H1 (cell line): ENCODE measurements around the gene GALNT2. TPM values are rescaled to one million over a fixed set of nuclear protein-coding genes. Genes with fewer than 3 reads are reported as not detected.
A peak's percentile ranks its signal among the peaks of the same experiment; 100 is the strongest.

Source experiments
- CTCF ChIA-PET: fragments of 300-600 bp; sonication (Branson Sonifier 250); formaldehyde crosslinking; loops from one replicate; lab custom pipeline; 2021; ENCODE audit not compliant: partially characterized antibody; lab: Charles Lee
- POLR2A ChIA-PET: fragments of 300-600 bp; sonication (Branson Sonifier 250); formaldehyde crosslinking; loops from one replicate; lab custom pipeline; 2021; ENCODE audit warnings: inconsistent platforms; ENCODE audit not compliant: partially characterized antibody; lab: Charles Lee
- DNase-seq, 2 experiments: peaks; one replicate each; pipeline versions ENCODE4 v3.0.0 to v3.0.0-alpha.2; 2010 to 2022; ENCODE audit warnings: low spot score in 2 of 2, low read depth in 1 of 2, mixed read lengths in 1 of 2
- FAIRE-seq: peaks from 2 replicates; lab custom pipeline; 2011; peaks lifted over from hg19 to GRCh38; lab: Jason Lieb, UNC
- H2AFZ ChIP-seq: 2 replicates; pipeline ENCODE4 v1.8.1; 2012; ENCODE audit warnings: low read length, inconsistent platforms
- H2AK5ac ChIP-seq: 2 replicates; pipeline ENCODE4 v1.6.1; 2013; ENCODE audit warnings: low read depth, low read length
- H2BK120ac ChIP-seq: replicated peaks from 2 replicates; pipeline ENCODE3; 2013; ENCODE audit warnings: low read depth, low read length, inconsistent platforms
- H2BK12ac ChIP-seq: 2 replicates; pipeline ENCODE4 v1.6.1; 2013; ENCODE audit warnings: low read depth, low read length
- H2BK15ac ChIP-seq: 2 replicates; pipeline ENCODE4 v1.6.1; 2013; ENCODE audit warnings: low read length
- H2BK20ac ChIP-seq: 2 replicates; pipeline ENCODE4 v1.6.1; 2013; ENCODE audit warnings: low read length
- H2BK5ac ChIP-seq: 2 replicates; pipeline ENCODE4 v1.6.1; 2013; ENCODE audit warnings: low read depth, low read length
- H3K14ac ChIP-seq: 2 replicates; pipeline ENCODE4 v1.6.1; 2013; ENCODE audit warnings: inconsistent platforms; ENCODE audit not compliant: insufficient read length
- H3K18ac ChIP-seq: 2 replicates; pipeline ENCODE4 v1.6.1; 2013; ENCODE audit warnings: low read length; ENCODE audit errors: extremely low read depth
- H3K23ac ChIP-seq: 2 replicates; pipeline ENCODE4 v1.6.1; 2013; ENCODE audit warnings: inconsistent platforms; ENCODE audit not compliant: insufficient read length
- H3K23me2 ChIP-seq: 2 replicates; pipeline ENCODE4 v1.6.1; 2013; ENCODE audit warnings: low read depth, low read length
- H3K27ac ChIP-seq: 2 replicates; pipeline ENCODE4 v1.6.1; 2011; ENCODE audit warnings: low read depth, low read length, inconsistent platforms
- H3K27me3 ChIP-seq, 4 experiments: replicated peaks in 1 of 4; 1 replicate in 1 of 4; 2 replicates in 3 of 4; pipeline versions ENCODE4 v1.6.1 to v1.8.1; 2011 to 2013; ENCODE audit warnings: low read length in 3 of 4, mild to moderate bottlenecking in 3 of 4, inconsistent platforms in 2 of 4, mixed read lengths in 2 of 4, moderate library complexity in 1 of 4; ENCODE audit not compliant: control insufficient read depth in 3 of 4, insufficient read depth in 3 of 4; ENCODE audit errors: extremely low read depth in 1 of 4
- H3K36me3 ChIP-seq, 4 experiments: 2 replicates each; pipeline versions ENCODE4 v1.6.1 to v1.8.1; 2011 to 2013; ENCODE audit warnings: mild to moderate bottlenecking in 4 of 4, low read length in 3 of 4, moderate library complexity in 2 of 4, control low read depth in 1 of 4, inconsistent platforms in 1 of 4; ENCODE audit not compliant: insufficient read depth in 4 of 4, control insufficient read depth in 2 of 4
- H3K4ac ChIP-seq: replicated peaks from 2 replicates; pipeline ENCODE3; 2013; ENCODE audit warnings: low read length, low read depth, mixed read lengths, inconsistent platforms; ENCODE audit not compliant: insufficient read length
- H3K4me1 ChIP-seq, 4 experiments: replicated peaks in 1 of 4; 1 replicate in 1 of 4; 2 replicates in 3 of 4; pipeline versions ENCODE4 v1.6.1 to v1.8.1; 2011 to 2013; ENCODE audit warnings: low read length in 3 of 4, inconsistent platforms in 2 of 4, mixed read lengths in 1 of 4; ENCODE audit not compliant: insufficient read depth in 4 of 4, control insufficient read depth in 3 of 4
- H3K4me2 ChIP-seq, 2 experiments: 2 replicates each; pipeline versions ENCODE4 v1.6.1 to v1.8.1; 2011 to 2013; ENCODE audit warnings: low read depth in 2 of 2, low read length in 2 of 2, control low read depth in 1 of 2, inconsistent platforms in 1 of 2, mild to moderate bottlenecking in 1 of 2; ENCODE audit not compliant: insufficient read depth in 1 of 2
- H3K4me3 ChIP-seq, 4 experiments: fragments of 200-600, 300-600 bp in 1 of 4; sonication (generic), shearing (Covaris generic), sonication (Bioruptor Twin) in 1 of 4; 2 replicates each; pipeline versions ENCODE4 v1.5.1 to v1.8.1; 2011 to 2016; ENCODE audit warnings: low read length in 4 of 4, low read depth in 3 of 4, control low read depth in 2 of 4, inconsistent platforms in 2 of 4, mild to moderate bottlenecking in 2 of 4, mixed read lengths in 1 of 4, moderate library complexity in 1 of 4; ENCODE audit not compliant: insufficient read depth in 2 of 4; ENCODE audit errors: extremely low read depth in 1 of 4
- H3K56ac ChIP-seq: replicated peaks from 2 replicates; pipeline ENCODE3; 2013; ENCODE audit warnings: low read depth, mild to moderate bottlenecking, mixed read lengths, low read length, inconsistent platforms; ENCODE audit not compliant: insufficient read length
- H3K79me1 ChIP-seq: 2 replicates; pipeline ENCODE4 v1.6.1; 2013; ENCODE audit warnings: low read depth, low read length, control low read depth
- H3K79me2 ChIP-seq, 2 experiments: 2 replicates each; pipeline versions ENCODE4 v1.6.1 to v1.8.1; 2012 to 2013; ENCODE audit warnings: low read length in 2 of 2, mild to moderate bottlenecking in 2 of 2, inconsistent platforms in 1 of 2; ENCODE audit not compliant: insufficient read depth in 2 of 2, control insufficient read depth in 1 of 2
- H3K9ac ChIP-seq, 4 experiments: replicated peaks in 1 of 4; 1 replicate in 1 of 4; 2 replicates in 3 of 4; pipeline versions ENCODE4 v1.6.1 to v1.8.1; 2011 to 2013; ENCODE audit warnings: low read depth in 3 of 4, low read length in 3 of 4, control low read depth in 2 of 4, mild to moderate bottlenecking in 2 of 4, moderate library complexity in 2 of 4, inconsistent platforms in 1 of 4; ENCODE audit errors: extremely low read depth in 1 of 4
- H3K9me3 ChIP-seq, 2 experiments: 2 replicates each; pipeline versions ENCODE4 v1.6.1 to v1.8.1; 2012 to 2013; ENCODE audit warnings: mild to moderate bottlenecking in 2 of 2, moderate library complexity in 2 of 2, control low read depth in 1 of 2, inconsistent platforms in 1 of 2, low read depth in 1 of 2, low read length in 1 of 2, mixed read lengths in 1 of 2; ENCODE audit not compliant: insufficient read depth in 2 of 2
- H4K20me1 ChIP-seq, 2 experiments: replicated peaks in 1 of 2; 2 replicates each; pipeline versions ENCODE3 to v1.8.1; 2011 to 2013; ENCODE audit warnings: inconsistent platforms in 2 of 2, low read length in 2 of 2, mild to moderate bottlenecking in 1 of 2; ENCODE audit not compliant: insufficient read depth in 2 of 2, control insufficient read depth in 1 of 2
- H4K5ac ChIP-seq: 2 replicates; pipeline ENCODE4 v1.6.1; 2013; ENCODE audit warnings: low read length, low read depth, mixed read lengths, inconsistent platforms; ENCODE audit not compliant: insufficient read length
- H4K8ac ChIP-seq: 2 replicates; pipeline ENCODE4 v1.8.0; 2013; ENCODE audit warnings: mild to moderate bottlenecking, moderate library complexity, low read length, inconsistent platforms; ENCODE audit not compliant: insufficient read depth; ENCODE audit errors: extremely low read depth
- H4K91ac ChIP-seq: replicated peaks from 2 replicates; pipeline ENCODE3; 2013; ENCODE audit warnings: low read length, mixed read lengths, inconsistent platforms; ENCODE audit not compliant: insufficient read length
- ATF3 ChIP-seq: IDR thresholded peaks from 2 replicates; pipeline ENCODE4 v1.6.1; 2011; ENCODE audit warnings: low read depth, mild to moderate bottlenecking, low read length; ENCODE audit not compliant: insufficient read depth
- BRCA1 ChIP-seq: IDR thresholded peaks from 2 replicates; pipeline ENCODE4 v1.6.1; 2012; ENCODE audit warnings: low read depth, low read length, improper control_type of control experiment
- CEBPB ChIP-seq: IDR thresholded peaks from 2 replicates; pipeline ENCODE4 v1.6.1; 2012; ENCODE audit warnings: low read depth, low read length
- EZH2 ChIP-seq: fragments of 200-600 bp; sonication (generic); IDR thresholded peaks from 2 replicates; pipeline ENCODE4 v1.7.1; 2012; ENCODE audit warnings: low read depth, mild to moderate bottlenecking, moderate library complexity, low read length, inconsistent platforms; ENCODE audit not compliant: severe bottlenecking
- JUN ChIP-seq: IDR thresholded peaks from 2 replicates; pipeline ENCODE4 v1.6.1; 2011; ENCODE audit warnings: low read depth, mild to moderate bottlenecking, improper control_type of control experiment, low read length
- MAFK ChIP-seq: IDR thresholded peaks from 2 replicates; pipeline ENCODE4 v1.6.1; 2012; ENCODE audit warnings: low read depth, mild to moderate bottlenecking, improper control_type of control experiment, low read length
- RAD21 ChIP-seq, 2 experiments: IDR thresholded peaks in 1 of 2; conservative IDR thresholded peaks in 1 of 2; 2 replicates each; pipeline ENCODE4 v1.6.1; 2011; ENCODE audit warnings: low read depth in 2 of 2, low read length in 2 of 2, improper control_type of control experiment in 1 of 2, inconsistent platforms in 1 of 2, mild to moderate bottlenecking in 1 of 2, moderate library complexity in 1 of 2
- SIRT6 ChIP-seq: IDR thresholded peaks from one replicate; pipeline ENCODE4 v1.7.1; 2012; ENCODE audit warnings: low read length, inconsistent platforms
- SIX5 ChIP-seq: IDR thresholded peaks from 2 replicates; pipeline ENCODE4 v1.6.1; 2011; ENCODE audit warnings: mild to moderate bottlenecking, low read depth, low read length
- TCF12 ChIP-seq: IDR thresholded peaks from 2 replicates; pipeline ENCODE4 v1.6.1; 2011; ENCODE audit warnings: low read depth, mild to moderate bottlenecking, low read length
- YY1 ChIP-seq: IDR thresholded peaks from 2 replicates; pipeline ENCODE4 v1.6.1; 2011; ENCODE audit warnings: low read depth, mild to moderate bottlenecking, low read length
- WGBS, 2 experiments: shearing (Covaris generic) in 1 of 2; methylation state at CpG; one replicate each; pipeline versions ENCODE4 v1.1.6 to v1.1.7; 2013 to 2015; ENCODE audit warnings: low lambda C conversion rate in 2 of 2, mixed read lengths in 2 of 2, inconsistent platforms in 1 of 2, low coverage in 1 of 2, missing lambda C conversion rate in 1 of 2; ENCODE audit not compliant: insufficient replicate concordance in 2 of 2, insufficient coverage in 1 of 2, insufficient read length in 1 of 2; ENCODE audit errors: extremely low coverage in 1 of 2, missing lambda C conversion rate in 1 of 2; 5-methylcytosine and 5-hydroxymethylcytosine counted together
- polyA plus RNA-seq, 7 experiments: library from polyadenylated mRNA; depleted of rRNA in 3 of 7; stranded (reverse) in 5 of 7; unstranded in 2 of 7; fragments of >200 nt in 5 of 7; fragments of 200-250 nt in 2 of 7; gene quantifications; 1 replicate in 5 of 7; 2 replicates in 1 of 7; 4 replicates in 1 of 7; pipeline versions ENCODE4 v1.2.1 to v1.2.3, GENCODE V29; 2011 to 2013; ENCODE audit warnings: missing spikeins in 2 of 7, mixed read lengths in 2 of 7
- total RNA-seq: library from RNA; stranded (reverse); fragmentation: NEBNext Ultra II Directional; extraction: Animal tissue kit (Norgen Biotek cat#: 25700); gene quantifications from 2 replicates; pipeline ENCODE4 v1.2.1, GENCODE V29; 2021
- TF ChIP-seq, protein P1 (sequence below): IDR thresholded peaks from 2 replicates; pipeline ENCODE4 v1.6.1; 2012; ENCODE audit warnings: inconsistent platforms

The GALNT2 gene
- total and polyA plus RNA-seq, 2 of the 8 experiments (the other 6 are each of a cell fraction or from before 2014, with no cell fraction given), result 34.5 to 75.3 TPM

GRCh38 chr1:230167419-230167852 is 100.4 kb downstream of the GALNT2 start:
- peaks cover 0 to 1% of the 10 kb centered on the region in 2 experiments for H4K20me1 ChIP-seq
- H2BK12ac ChIP-seq, result no peak overlapping the region
- POLR2A ChIA-PET, result interaction anchor here (0.6 kb wide), 2 partner anchors 17 to 476 kb away, joined by 3 to 4 read pairs; no protein-coding TSS in a partner anchor
- no peak overlapping the region for H3K4me3 ChIP-seq
- H3K23me2 ChIP-seq, result no peaks in the 10 kb centered on the region
- DNase-seq, result peak; percentile 23 to 62
- WGBS, 2 experiments, result 80% methylated on average over 12 of the region's 12 CpGs; no CpG with 5 or more reads in 1 of the 2 experiments
- no peak overlapping the region for H4K8ac ChIP-seq
- 0 out of 4 replicates have a peak, but pooled peaks cover 3 to 5% of the 10 kb centered on the region in 2 experiments for H3K9me3 ChIP-seq
- no peak overlapping the region for H2BK120ac ChIP-seq
- H3K4me1 ChIP-seq, result peaks cover 0 to 4% (median 1%) of the 10 kb centered on the region in 4 experiments; a peak in 2 of 7 replicates
- FAIRE-seq, result peak; percentile 70
- no peak overlapping the region for H2AFZ ChIP-seq
- no peak overlapping the region for H3K18ac ChIP-seq
- no peak overlapping the region for H3K4ac ChIP-seq
- H3K23ac ChIP-seq, result no peak overlapping the region
- peaks cover 0 to 56% of the 10 kb centered on the region in 2 experiments; a peak in 3 of 4 replicates for H3K79me2 ChIP-seq
- H2BK20ac ChIP-seq, result no peak overlapping the region
- H3K56ac ChIP-seq, result no peak overlapping the region
- no peak overlapping the region for H4K91ac ChIP-seq
- peaks cover 2% of the 10 kb centered on the region; the same call in 1 of the 2 replicates for H3K79me1 ChIP-seq
- no peak overlapping the region for H2AK5ac ChIP-seq
- H3K27ac ChIP-seq, result no peak overlapping the region
- H3K4me2 ChIP-seq, result no peak overlapping the region
- H3K9ac ChIP-seq, result no peak overlapping the region
- H3K27me3 ChIP-seq, result no peaks in the 10 kb centered on the region
- H2BK5ac ChIP-seq, result no peak overlapping the region
- no peak overlapping the region for H2BK15ac ChIP-seq
- no peak overlapping the region for H4K5ac ChIP-seq
- H3K14ac ChIP-seq, result no peak overlapping the region
- CTCF ChIA-PET, result interaction anchor here (0.6 to 3.6 kb wide), 31 partner anchors 9 to 1891 kb away, joined by 3 to 19 read pairs (median 4); no protein-coding TSS in a partner anchor
- no peaks in the 10 kb centered on the region for H3K36me3 ChIP-seq
- TF ChIP-seq ATF3, result no peak
- TF ChIP-seq, protein P1, sequence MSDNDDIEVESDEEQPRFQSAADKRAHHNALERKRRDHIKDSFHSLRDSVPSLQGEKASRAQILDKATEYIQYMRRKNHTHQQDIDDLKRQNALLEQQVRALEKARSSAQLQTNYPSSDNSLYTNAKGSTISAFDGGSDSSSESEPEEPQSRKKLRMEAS, result peak; percentile 53; the same call in 1 of the 2 replicates
- no peak for TF ChIP-seq SIX5
- no peak for TF ChIP-seq MAFK
- 0 out of 2 replicates have a peak, but pooled peaks have one; percentile 23 for TF ChIP-seq YY1
- TF ChIP-seq TCF12, result no peak
- no peak for TF ChIP-seq CEBPB
- no peak for TF ChIP-seq SIRT6
- TF ChIP-seq EZH2, result no peak
- no peak for TF ChIP-seq BRCA1
- no peak for TF ChIP-seq JUN
- TF ChIP-seq RAD21 (IDR thresholded peaks at IDR 0.05 in 1 of 2, conservative IDR thresholded peaks at IDR 0.05 in 1 of 2; ENCODE audit: low read depth in 2 of 2, low read length in 2 of 2), result peak; percentile 78 to 85
